GM19395 (cell line): ENCODE measurements around the gene NFAT5.
"Not testable (repeated sequence)": the region's sequence is repeated elsewhere in the genome, so short reads cannot be mapped to it uniquely, and the experiment has no call there.

Experiments
- ATAC-seq: cut with Tn5 transposase; IDR thresholded peaks from one replicate; pipeline ENCODE4 v1.9.1; 2021; ENCODE audit warnings: mild to moderate bottlenecking, moderate library complexity; ENCODE audit not compliant: unreplicated experiment

NFAT5 gene

DNA sequence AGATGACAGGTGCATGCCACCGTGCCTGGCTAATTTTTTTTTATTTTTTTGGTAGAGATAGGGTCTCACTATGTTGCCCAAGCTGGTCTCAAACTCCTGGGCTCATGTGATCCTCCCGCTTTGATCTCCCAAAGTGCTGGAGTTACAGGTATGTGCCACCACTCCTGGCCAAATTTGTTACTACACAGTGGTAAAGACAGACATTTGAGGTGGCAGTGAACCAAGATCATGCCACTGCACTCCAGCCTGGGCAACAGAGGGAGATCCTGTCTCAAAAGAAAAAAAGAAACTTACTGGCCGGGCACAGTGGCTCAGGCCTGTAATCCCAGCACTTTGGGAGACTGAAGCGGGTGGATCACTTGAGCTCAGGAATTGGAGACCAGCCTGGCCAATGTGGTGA is 163.3 kb downstream of the NFAT5 start:
- not testable (repeated sequence) for ATAC-seq

DNA sequence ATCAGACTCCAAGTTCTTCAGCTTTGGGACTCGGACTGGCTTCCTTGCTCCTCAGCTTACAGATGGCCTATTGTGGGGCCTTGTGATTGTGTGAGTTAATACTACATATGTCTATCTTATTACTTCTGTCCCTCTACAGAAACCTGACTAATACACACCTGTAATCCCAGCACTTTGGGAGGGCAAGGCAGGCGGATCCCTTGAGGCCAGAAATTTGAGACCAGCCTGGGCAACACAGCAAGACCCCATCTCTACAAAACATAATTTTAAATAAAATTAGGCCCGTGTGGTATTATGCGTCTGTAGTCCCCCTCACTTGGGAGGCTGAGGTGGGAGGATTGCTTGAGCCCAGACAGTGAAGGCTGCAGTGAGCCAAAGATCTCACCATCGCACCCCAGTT is 165.5 kb downstream of the NFAT5 start:
- not testable (repeated sequence) for ATAC-seq

DNA sequence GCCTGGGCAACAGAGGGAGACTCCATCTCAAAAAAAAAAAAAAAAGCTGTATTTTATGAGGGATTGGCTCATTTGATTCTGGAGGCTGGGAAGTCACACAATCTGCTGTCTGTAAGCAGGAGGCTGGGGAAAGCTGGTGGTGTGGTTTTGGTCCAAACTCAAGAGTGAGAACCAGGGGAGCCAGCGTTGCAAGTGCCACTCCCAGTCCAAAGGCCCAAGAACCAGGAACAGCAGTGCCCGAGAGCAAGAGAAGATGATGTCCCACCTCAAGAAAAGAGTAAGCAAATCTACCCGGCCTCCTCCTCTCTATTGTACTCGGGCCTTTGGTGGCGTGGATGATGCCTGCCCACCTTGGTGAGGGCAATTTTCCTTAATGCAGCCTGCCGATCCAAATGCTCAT is 166.3 kb downstream of the NFAT5 start:
- ATAC-seq = no peak

DNA sequence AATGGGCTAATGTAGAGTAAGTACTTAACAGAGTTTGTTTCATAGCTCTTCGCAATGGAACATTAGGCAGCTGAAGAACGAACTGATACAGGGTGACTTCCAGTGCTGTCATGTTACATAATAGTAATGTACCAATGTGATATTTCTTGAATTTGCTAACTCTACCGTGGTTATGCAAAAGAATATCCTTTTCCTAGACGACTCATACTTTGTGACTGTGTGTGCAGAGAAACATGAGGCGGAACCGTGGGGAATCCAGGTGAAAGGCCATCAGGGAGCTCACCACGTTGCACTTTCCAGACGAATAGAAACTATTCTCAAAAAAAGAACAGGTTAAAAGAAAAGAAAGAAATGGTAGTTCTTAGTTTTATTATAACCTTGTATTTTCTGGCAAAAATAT is 175.8 kb downstream of the NFAT5 start:
- ATAC-seq = no peak

DNA sequence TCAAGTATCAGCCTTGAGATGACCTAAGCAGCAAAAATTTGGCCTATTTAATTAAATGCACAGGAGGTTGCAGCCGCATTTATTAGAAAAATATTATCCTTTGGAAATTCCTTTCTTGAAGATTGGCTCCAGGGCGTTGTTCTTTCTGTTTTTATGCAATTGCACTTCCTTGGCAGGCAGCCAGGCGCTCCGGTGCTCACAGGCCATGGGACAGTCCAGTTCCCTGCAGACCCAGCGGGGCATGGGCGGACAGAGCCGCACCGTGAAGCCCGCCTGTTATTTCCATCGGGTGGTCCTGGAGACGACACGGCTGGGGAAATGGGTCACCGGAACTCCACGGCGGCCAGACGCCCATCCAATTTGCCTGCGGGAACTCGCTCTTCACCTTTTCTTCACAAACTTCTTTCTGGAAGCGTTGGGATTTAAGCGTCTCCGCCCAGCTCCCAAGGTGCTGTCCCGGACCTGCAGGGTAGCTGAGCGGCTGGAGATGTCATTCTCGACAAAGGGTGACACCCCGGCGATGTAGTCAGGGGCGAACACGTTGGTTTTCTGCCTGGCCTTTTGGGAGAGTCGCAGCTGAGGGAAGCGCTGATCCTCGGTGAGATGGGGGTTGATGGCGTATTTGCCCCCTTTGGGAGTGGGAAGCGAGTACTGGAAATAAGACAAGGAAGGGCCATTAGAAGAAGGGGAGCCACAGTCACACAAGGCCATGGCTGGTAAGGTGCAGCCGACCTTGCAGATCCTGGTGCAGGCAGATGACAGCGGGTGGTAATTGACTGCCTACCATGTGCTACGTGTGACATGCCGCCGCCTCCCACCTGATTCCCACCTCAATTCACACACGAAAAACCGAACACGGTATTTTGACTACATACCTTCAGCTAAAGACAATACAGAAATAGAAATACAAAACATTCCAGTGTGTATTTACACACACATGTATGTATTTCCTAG is 176.5 kb downstream of the NFAT5 start:
- no peak for ATAC-seq

DNA sequence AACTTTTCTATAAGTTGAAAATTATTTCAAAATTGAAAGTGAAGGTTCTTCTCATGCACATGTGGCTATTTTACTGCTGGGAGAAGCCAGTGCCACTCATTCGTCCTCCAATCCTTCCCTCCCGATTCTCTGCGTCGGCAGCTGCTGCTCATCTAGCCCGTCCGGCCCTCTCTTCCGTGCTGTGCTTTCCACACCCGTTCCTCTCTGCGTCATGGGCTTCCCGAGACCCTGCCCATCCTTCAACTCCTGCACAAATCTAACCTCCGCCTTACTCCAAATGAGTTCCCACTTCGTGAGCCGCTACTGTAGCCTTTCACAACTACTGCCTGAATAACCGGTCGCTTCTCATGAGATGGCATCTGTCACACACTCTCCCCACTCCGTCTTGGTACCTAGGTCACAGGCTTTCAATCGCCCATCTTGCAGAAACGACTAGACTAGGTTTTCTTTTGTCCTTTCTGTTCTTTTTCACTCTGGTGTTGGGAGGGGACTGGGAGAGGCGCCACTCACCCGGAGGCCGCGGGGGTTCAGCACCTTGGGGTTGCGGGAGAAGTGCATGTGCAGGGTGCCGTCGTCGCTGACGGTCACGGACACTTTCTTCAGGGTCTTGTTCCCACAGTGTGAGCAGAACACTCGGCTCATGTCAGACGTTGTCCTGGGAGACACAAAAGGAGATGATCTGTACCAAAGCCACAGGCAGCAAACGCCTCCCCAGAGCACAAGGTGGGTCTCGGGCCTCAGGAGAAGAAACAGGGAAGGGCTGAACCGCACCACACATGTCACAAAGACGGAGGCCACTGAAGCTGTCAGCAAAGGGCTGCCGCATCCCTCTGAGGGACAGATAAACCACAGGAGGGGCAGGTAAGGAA is 178.8 kb downstream of the NFAT5 start:
- ATAC-seq = no peak

DNA sequence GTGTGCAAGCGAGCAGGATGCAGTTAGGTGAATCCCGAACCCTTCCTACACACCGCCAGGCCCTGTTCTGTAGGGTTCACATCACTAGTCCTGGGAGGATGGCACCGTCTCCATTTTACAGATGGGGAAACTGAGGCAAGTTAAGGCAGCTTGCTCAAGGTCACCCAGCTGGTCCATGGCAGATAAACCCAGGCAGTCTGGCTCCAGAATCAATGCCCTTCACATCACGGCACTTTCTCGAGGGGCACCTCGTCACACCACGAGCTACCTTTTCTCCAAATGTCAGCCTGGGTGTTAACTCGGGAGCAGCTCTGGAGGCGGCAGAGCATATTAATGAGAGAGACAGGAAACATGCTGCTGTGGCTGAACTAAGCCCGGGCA is 179.5 kb downstream of the NFAT5 start:
- no peak for ATAC-seq

DNA sequence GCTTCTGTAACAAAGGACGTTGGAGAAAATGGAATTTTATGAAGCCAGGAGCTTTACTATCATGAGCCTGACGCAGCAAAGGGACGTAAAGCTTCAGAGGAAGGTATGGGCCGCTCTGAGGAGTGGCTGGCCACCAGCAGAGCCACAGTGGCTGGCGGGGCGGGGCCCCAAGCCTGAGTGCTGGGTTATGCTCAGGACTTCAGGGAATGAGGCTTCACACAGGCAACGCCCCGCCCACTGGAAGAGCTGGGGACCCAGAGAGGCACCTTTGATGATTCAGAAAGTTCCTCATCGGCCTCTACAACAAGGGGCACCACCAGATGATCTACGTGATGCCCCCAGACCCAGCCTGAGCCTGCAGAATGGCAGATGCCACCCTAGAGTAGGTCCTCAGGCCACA is 180.2 kb downstream of the NFAT5 start:
- no peak for ATAC-seq

DNA sequence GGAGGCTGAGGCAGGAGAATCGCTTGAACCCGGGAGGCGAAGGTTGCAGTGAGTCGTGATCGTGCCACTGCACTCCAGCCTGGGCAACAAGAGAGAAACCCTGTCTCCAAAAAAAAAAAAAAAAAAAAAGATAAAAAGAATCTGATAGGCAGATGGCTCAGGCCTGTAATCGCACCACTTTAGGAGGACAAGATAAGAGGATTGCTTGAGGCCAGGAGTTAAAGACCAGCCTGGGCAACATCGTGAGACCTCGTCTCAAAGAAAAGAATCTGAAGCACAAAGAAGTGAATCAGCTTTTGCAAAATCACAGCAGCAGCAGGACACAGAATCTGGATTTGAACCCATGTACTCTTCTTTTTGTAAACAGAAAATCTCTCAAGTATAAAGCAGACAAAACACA is 181.3 kb downstream of the NFAT5 start:
- ATAC-seq = no peak

DNA sequence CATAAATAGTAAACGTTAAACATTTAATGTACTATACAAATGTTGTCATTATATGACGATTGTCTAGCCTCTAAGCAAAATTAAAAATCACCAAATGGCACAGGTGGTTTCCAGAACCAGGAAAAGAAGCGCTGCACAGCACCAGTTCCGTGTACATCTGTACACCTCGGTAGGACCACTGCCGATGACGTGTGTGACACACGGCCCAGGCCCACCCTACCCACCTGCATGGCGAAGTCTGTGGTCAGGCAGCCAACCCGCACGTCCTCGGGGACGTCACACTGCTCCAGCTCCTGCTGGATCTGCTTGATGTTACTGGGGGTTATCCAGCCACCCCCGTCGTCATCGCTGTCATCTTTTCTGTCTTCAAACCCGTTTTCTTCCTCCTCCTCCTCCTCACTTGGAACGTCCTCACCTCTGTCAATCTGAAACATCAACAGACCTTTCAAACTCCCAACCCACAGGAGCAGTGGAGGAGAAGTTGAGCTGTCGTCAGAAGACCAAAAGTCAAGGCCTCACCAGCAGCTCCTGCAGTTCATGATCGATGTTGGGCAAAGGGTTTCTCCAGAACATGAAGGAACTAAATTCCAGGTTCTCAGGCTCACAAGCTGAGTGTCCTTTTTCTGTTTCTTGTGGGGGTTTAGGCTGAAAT is 183.1 kb downstream of the NFAT5 start:
- no peak for ATAC-seq

DNA sequence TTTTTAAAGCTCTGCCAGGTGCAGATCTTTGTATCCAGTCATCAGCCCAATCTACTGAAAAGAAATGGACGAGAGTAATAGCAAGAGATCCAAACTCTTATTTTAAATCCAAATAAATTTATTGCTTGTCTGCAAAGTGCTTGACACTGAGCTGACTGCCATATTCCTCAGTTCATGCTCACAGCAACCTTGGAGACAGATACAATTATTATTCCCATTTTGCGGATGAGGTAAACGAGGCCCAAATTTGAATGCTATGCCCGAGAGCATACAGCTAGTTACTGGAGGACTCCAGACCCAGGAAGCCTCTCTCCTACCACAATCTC is 188.3 kb downstream of the NFAT5 start:
- ATAC-seq = no peak
